ENCODE data around the gene ZNF512B. TPM values are rescaled to one million over a fixed set of nuclear protein-coding genes. Genes with fewer than 3 reads are reported as not detected.

ZNF512B gene
- total and polyA plus RNA-seq, 2 experiments from 2014 or later, result 6.1 to 28.8 TPM

- TF ChIP-seq ZNF462 (CRISPR knock-in tag; IDR thresholded peaks at IDR 0.05) (no peak), ETS1 (IDR thresholded peaks at IDR 0.05) (no peak), CREB1 (CRISPR knock-in tag; IDR thresholded peaks at IDR 0.05; ENCODE audit: low read depth) (no peak), CTCF (conservative IDR thresholded peaks at IDR 0.05; ENCODE audit: low read depth in 2 of 2) (no peak), POLR2AphosphoS5 (IDR thresholded peaks at IDR 0.05; ENCODE audit: low read depth) (no peak)
Observed at GRCh38 chr20:63945921-63946920, 23.5 kb downstream of the ZNF512B start (continued).
